Naive thymus-derived CD8-positive, alpha-beta T cell (primary cell): Measurements from ENCODE around the gene UBQLN2. TPM values are rescaled to one million over a fixed set of nuclear protein-coding genes. Genes with fewer than 3 reads are reported as not detected.
"Not testable (repeated sequence)": the region's sequence is repeated elsewhere in the genome, so short reads cannot be mapped to it uniquely, and the experiment has no call there.

ENCODE experiments used
- ATAC-seq, 2 donors: fragments of 150-1000 bp; cut with Tn5 transposase in 1 of 2; sonication (Bioruptor Pico), chemical (Tn5 transposase) in 1 of 2; 1 replicate in 1 of 2; 2 replicates in 1 of 2; pipeline ENCODE4 v1.10.0; 2021; ENCODE audit warnings: mild to moderate bottlenecking in 2 of 2, moderate library complexity in 2 of 2
- POLR2A ChIA-PET: fragments of 350-600 bp; sonication (Branson Sonifier 250); formaldehyde crosslinking; loops from one replicate; lab custom pipeline; 2021; ENCODE audit warnings: antibody characterized with exemption; lab: Charles Lee
- DNase-seq, 10 donors: peaks; one replicate each; pipeline versions ENCODE4 v3.0.0 to v3.0.0-alpha.2; 2020 to 2022
- H3K27ac Mint-ChIP-seq, 10 donors: one replicate each; pipeline ENCODE4 v1.8.0; 2020 to 2022; ENCODE audit warnings: mild to moderate bottlenecking in 10 of 10, mixed read lengths in 10 of 10, moderate library complexity in 4 of 10, inconsistent platforms in 1 of 10
- H3K27me3 Mint-ChIP-seq, 5 donors: one replicate each; pipeline ENCODE4 v1.8.0; 2021 to 2022; ENCODE audit warnings: mixed read lengths in 5 of 5
- H3K36me3 Mint-ChIP-seq, 3 donors: one replicate each; pipeline ENCODE4 v1.8.0; 2020 to 2022; ENCODE audit warnings: mixed read lengths in 3 of 3, mild to moderate bottlenecking in 2 of 3, inconsistent platforms in 1 of 3
- H3K4me1 Mint-ChIP-seq, 4 donors: one replicate each; pipeline ENCODE4 v1.8.0; 2021 to 2022; ENCODE audit warnings: mixed read lengths in 4 of 4
- H3K4me3 Mint-ChIP-seq, 10 donors: one replicate each; pipeline ENCODE4 v1.8.0; 2020 to 2022; ENCODE audit warnings: mild to moderate bottlenecking in 10 of 10, mixed read lengths in 10 of 10, moderate library complexity in 6 of 10, inconsistent platforms in 1 of 10
- H3K9me3 Mint-ChIP-seq, 9 donors: one replicate each; pipeline ENCODE4 v1.8.0; 2020 to 2022; ENCODE audit warnings: mixed read lengths in 9 of 9, mild to moderate bottlenecking in 3 of 9, inconsistent platforms in 1 of 9, moderate library complexity in 1 of 9
- polyA plus RNA-seq, 3 donors: library from polyadenylated mRNA; unstranded; fragments of 300-500 nt; fragmentation: Illumina TruSeq; gene quantifications; one replicate each; pipeline ENCODE4 v1.2.3, GENCODE V29; 2021
- total RNA-seq, 8 experiments: library from RNA in 2 of 8; stranded (reverse) in 2 of 8; gene quantifications; one replicate each; pipeline ENCODE4 v1.2.3 and lab custom pipeline; 2021 to 2026

Gene UBQLN2
- total and polyA plus RNA-seq, 5 experiments from 2014 or later: 46.6 to 82.9 (median 47.4) TPM

- peak; percentile 85 to 91 for ATAC-seq
- peaks cover 19 to 54% (median 21%) of the 10 kb centered on the region in 3 donors for H3K36me3 Mint-ChIP-seq
- peak in 6 of 10 donors; percentile 22 to 64 (median 36) for DNase-seq
- H3K27ac Mint-ChIP-seq: peak overlapping the region in 8 of 10 donors; percentile 4 to 85 (median 77)
- peaks cover 11 to 62% (median 48%) of the 10 kb centered on the region in 4 donors for H3K4me1 Mint-ChIP-seq
- no peak overlapping the region for H3K4me3 Mint-ChIP-seq
- POLR2A ChIA-PET: no interaction called here
- H3K9me3 Mint-ChIP-seq: peaks cover 0 to 12% (median 0%) of the 10 kb centered on the region in 9 donors
- H3K27me3 Mint-ChIP-seq: no peaks in the 10 kb centered on the region
Measured at GRCh38 chrX:56572975-56573374, 9.5 kb downstream of the UBQLN2 start.

GRCh38 chrX:56574861-56575260, 11.4 kb downstream of the UBQLN2 start:
- Mint-ChIP-seq H3K4me3 (no peak overlapping the region), H3K27me3 (no peaks in the 10 kb centered on the region), H3K36me3 (peaks cover 32 to 63% (median 33%) of the 10 kb centered on the region in 3 donors), H3K4me1 (peaks cover 8 to 63% (median 49%) of the 10 kb centered on the region in 4 donors), H3K27ac (peak overlapping the region in 4 of 10 donors; percentile 28 to 81 (median 62)), H3K9me3 (peaks cover 0 to 28% (median 2%) of the 10 kb centered on the region in 9 donors)
- ATAC-seq (no peak), DNase-seq (no peak)
- POLR2A ChIA-PET: no interaction called here

- DNase-seq (no peak), ATAC-seq (no peak)
- Mint-ChIP-seq H3K9me3 (peaks cover 0 to 46% (median 10%) of the 10 kb centered on the region in 9 donors), H3K27me3 (no peaks in the 10 kb centered on the region), H3K27ac (no peak overlapping the region), H3K36me3 (peaks cover 41 to 65% (median 43%) of the 10 kb centered on the region in 3 donors), H3K4me3 (no peak overlapping the region), H3K4me1 (peaks cover 10 to 57% (median 40%) of the 10 kb centered on the region in 4 donors)
- POLR2A ChIA-PET: no interaction called here
Measured at GRCh38 chrX:56576721-56577120, 13.3 kb downstream of the UBQLN2 start.

- no peak overlapping the region for H3K4me3 Mint-ChIP-seq
- no peak for ATAC-seq
Measured at GRCh38 chrX:56588397-56589188, 25.2 kb downstream of the UBQLN2 start.

GRCh38 chrX:56591830-56592229, 28.4 kb downstream of the UBQLN2 start:
- DNase-seq, H3K27me3 Mint-ChIP-seq, H3K27ac Mint-ChIP-seq, ATAC-seq, H3K4me3 Mint-ChIP-seq, POLR2A ChIA-PET: not testable (repeated sequence)
- Mint-ChIP-seq H3K4me1 (peaks cover 5 to 28% (median 19%) of the 10 kb centered on the region in 4 donors), H3K36me3 (peaks cover 15 to 65% (median 55%) of the 10 kb centered on the region in 3 donors), H3K9me3 (peaks cover 0 to 73% (median 19%) of the 10 kb centered on the region in 9 donors)

More at GRCh38 chrX:56588397-56589188, 25.2 kb downstream of the UBQLN2 start:
- Mint-ChIP-seq H3K4me1 (peaks cover 4 to 14% (median 10%) of the 10 kb centered on the region in 4 donors), H3K27me3 (no peaks in the 10 kb centered on the region), H3K36me3 (peaks cover 3 to 43% (median 39%) of the 10 kb centered on the region in 3 donors), H3K27ac (peak overlapping the region in 6 of 10 donors; percentile 27 to 72 (median 46)), H3K9me3 (peaks cover 0 to 52% (median 2%) of the 10 kb centered on the region in 9 donors)
- POLR2A ChIA-PET: no interaction called here
- no peak for DNase-seq

GRCh38 chrX:56600141-56600540, 36.7 kb downstream of the UBQLN2 start:
- Mint-ChIP-seq H3K9me3 (peaks cover under 1 to 71% (median 8%) of the 10 kb centered on the region in 9 donors), H3K27ac (no peak overlapping the region), H3K4me3 (no peak overlapping the region), H3K27me3 (no peaks in the 10 kb centered on the region), H3K36me3 (peaks cover 26 to 47% (median 29%) of the 10 kb centered on the region in 3 donors), H3K4me1 (peaks cover under 1 to 11% (median 4%) of the 10 kb centered on the region in 4 donors)
- ATAC-seq (no peak), DNase-seq (no peak)
- POLR2A ChIA-PET: no interaction called here

- no peak for DNase-seq
- no peak for ATAC-seq
- Mint-ChIP-seq H3K27ac (no peak overlapping the region), H3K36me3 (peaks cover 17 to 40% (median 25%) of the 10 kb centered on the region in 3 donors), H3K9me3 (peaks cover 0 to 71% (median 9%) of the 10 kb centered on the region in 9 donors), H3K4me3 (no peak overlapping the region), H3K4me1 (peaks cover 0 to 4% (median 2%) of the 10 kb centered on the region in 4 donors), H3K27me3 (no peaks in the 10 kb centered on the region)
- POLR2A ChIA-PET: no interaction called here
Measured at GRCh38 chrX:56600987-56601386, 37.6 kb downstream of the UBQLN2 start.

GRCh38 chrX:56615282-56615681, 51.9 kb downstream of the UBQLN2 start:
- peaks cover 0 to 10% (median 1%) of the 10 kb centered on the region in 9 donors for H3K9me3 Mint-ChIP-seq
- no peak overlapping the region for H3K4me3 Mint-ChIP-seq
- peaks cover 2 to 10% (median 5%) of the 10 kb centered on the region in 4 donors for H3K4me1 Mint-ChIP-seq
- ATAC-seq: no peak
- POLR2A ChIA-PET: no interaction called here
- no peak overlapping the region for H3K27ac Mint-ChIP-seq
- DNase-seq: no peak
- peaks cover 0 to 2% (median 0%) of the 10 kb centered on the region in 3 donors for H3K36me3 Mint-ChIP-seq
- H3K27me3 Mint-ChIP-seq: no peaks in the 10 kb centered on the region

Other genes starting within 250 kb of the UBQLN2 start
- gene NBDY, start 165.6 kb downstream of the UBQLN2 start, total RNA-seq: 10 to 100 TPM; 30.9 to 34.3 TPM
- gene NBDY, start 165.6 kb downstream of the UBQLN2 start, polyA plus RNA-seq: 10 to 100 TPM; 64.3 to 91.9 (median 73.0) TPM